IPS DF 19.7 (cell line): ENCODE measurements around the gene AP2B1.

Source experiments
- DNase-seq: peaks from one replicate; pipeline ENCODE4 v3.0.0-alpha.2; 2013; ENCODE audit warnings: low read depth, low spot score

Gene AP2B1

GRCh38 chr17:35627417-35627816 lies 40.3 kb downstream of the AP2B1 start:
- no peak for DNase-seq

- no peak for DNase-seq
These were observed 43.5 kb downstream of the AP2B1 start for GRCh38 chr17:35630530-35631148.

DNA sequence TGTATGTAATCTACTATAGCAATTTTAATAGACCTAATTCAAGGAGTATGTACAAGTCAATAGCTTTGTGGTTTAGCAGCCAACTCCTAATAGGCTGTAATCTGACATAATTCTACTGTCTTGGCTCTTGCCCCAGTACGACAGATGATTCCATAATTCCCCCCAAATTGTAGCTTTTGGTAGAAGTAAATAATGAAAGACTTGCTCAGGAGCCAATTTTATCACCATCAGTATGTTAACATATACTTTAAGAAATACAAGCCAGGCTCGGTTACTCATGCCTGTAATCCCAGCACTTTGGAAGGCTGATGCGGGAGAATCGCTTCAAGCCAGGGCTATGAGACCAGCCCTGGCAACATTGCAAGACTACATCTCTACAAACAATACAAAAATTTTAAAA lies 53.9 kb downstream of the AP2B1 start:
- no peak for DNase-seq

GRCh38 chr17:35645923-35646322 lies 58.8 kb downstream of the AP2B1 start:
- no peak for DNase-seq

- DNase-seq = no peak
These were observed 64.3 kb downstream of the AP2B1 start for GRCh38 chr17:35651467-35651866.

- DNase-seq = no peak
These were observed 66.7 kb downstream of the AP2B1 start for GRCh38 chr17:35653619-35654361.

DNA sequence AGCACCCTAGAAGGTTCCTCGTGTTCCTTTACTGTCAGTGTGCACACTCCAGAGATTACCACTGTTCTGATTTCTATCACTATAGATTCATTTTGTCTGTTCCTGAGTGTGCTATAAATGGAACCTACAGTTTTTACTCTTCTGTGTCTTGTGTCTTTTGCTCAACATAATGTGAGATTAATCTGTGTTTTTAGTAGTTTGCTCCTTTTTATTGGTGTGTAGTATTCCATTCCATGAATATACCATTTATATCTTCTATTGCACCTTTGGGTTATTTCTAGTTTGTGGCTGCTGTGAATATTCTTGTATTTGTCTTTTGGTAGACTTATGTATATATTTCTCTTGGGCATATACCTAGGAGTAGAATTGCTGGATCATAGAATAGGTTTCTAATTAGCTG lies 68.2 kb downstream of the AP2B1 start:
- no peak for DNase-seq

DNA sequence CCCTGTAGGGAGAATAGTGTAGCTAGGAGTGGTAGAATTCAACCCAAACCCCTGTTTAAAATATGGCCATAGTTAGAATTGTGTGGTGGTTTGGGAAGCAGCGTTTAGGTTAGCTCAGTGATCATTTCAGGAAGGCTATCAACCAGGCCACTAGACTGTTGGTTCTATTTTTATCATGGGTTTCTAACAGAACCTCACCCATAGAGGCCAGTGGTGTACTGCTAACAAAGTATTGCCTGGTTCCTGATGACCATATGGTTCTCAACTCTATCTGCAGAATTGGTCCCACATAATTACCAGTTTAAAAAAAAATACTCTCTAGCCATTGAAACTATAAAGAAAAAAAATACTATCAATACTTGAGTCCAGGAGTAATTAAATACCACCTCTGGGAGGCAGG lies 73.8 kb downstream of the AP2B1 start:
- no peak for DNase-seq

- no peak for DNase-seq
These were observed 77.6 kb downstream of the AP2B1 start for GRCh38 chr17:35664685-35665084.

GRCh38 chr17:35665662-35666061 lies 78.5 kb downstream of the AP2B1 start:
- DNase-seq = no peak

DNA sequence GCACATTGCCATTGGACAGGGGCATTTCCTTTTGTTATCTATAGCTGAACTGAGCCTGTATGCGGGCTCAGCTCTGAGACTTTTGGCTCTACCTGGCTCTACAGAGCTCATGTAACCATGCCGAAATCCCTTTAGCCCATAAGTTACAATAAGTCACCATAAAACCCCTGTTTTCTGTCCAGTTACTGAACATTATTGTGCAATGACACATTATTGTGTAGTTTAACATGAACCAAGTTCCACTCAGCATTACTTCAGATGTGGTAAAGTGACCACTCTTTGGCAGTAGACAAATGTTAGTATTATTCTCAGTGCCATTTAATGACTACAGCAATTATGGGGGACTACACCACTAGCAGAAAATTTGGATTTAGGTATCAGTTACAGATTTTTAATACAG lies 78.9 kb downstream of the AP2B1 start:
- no peak for DNase-seq

DNA sequence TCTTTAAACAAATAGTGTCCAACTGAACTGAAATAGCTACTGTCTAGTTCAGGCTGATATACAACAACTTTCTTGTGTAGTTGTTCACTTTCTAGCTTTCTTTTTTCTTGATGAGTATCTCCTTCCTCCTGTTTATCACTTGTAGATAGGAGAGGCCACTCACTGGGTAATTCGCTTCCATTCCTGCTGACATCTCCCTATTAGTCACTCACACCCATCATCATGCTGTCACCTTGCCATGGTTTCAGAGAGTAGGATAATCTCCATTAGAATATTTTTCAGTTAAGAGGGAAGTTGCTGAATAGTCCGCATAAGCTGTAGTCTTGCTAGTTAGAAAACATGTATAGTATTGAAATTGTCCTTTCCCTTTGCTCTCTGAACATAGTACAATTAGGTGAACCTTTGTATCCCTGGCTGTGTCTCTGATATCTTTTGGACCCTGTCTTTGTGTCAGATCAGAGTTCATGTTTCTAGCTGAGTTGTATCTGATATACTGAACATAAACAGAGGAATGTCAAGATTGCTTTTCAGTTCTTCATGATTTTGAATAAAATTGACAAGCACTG lies 79.9 kb downstream of the AP2B1 start:
- DNase-seq = no peak

DNA sequence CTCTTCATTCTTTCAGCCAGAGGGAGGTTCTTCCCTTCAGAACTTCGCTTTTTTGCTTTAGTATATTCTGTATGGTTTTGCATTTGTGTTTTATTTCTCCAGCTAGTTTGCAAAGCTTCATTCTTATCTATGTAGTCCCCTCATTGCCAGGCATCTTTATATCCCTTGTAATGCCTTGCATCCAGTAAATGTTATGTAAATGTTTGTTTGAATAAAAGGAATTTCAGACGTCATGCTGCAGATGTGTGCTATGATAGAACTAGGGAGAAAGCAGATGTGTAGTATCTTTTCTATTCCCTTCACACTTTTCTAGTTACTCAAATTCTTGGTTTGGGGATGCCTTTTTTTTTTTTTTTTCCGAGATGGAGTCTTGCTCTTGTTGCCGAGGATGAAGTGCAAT lies 81.7 kb downstream of the AP2B1 start:
- no peak for DNase-seq

DNA sequence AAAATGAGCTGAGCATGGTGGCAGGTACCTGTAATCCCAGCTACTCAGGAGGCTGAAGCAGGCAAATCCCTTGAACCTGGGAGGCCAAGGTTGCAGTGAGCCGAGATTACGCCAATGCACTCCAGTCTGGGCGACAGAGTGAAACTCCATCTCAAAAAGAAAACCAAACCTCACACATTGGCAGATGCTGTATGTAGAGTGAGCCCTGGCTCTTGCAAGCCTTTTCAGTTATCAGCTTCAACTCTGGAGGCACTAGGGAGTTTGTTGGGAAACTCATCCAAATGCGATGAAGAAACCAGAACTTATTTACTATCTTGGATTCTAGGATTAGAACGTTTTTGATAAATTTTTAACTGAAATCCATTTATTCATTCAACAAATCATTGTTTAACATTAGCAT lies 87.4 kb downstream of the AP2B1 start:
- no peak for DNase-seq

GRCh38 chr17:35676441-35676840 lies 89.3 kb downstream of the AP2B1 start:
- no peak for DNase-seq

DNA sequence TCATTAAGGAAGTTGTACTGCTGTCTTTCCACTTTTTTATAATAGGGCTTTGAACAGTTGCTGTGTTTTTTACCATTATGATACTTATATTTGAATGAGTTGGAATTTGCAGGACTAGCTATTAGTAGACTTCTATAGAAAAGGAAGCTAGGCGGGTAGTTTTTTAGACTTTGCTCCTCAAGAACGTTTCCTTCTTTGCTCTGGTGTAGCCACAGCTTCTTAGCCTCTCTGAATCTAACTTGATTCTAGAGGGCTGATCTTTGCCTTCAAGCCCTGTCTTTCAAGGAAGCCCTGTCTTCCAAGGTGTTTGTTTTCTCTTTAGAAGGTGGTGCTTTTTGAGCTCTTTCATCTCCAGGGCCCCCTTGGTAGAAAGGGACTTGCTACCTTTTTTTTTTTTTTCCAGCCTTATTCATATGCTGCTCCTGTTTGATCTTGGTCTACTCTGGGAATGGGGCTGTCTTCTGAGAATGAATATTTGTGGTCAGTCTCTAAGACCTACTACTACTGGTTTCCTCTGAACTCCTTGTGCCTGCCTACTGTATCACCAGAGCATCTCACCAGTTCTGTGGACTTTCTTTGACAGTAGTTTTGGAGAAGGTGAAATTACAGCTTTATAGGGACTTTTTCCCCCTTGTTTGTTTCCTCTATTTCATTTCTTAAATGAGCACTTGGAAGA lies 92.0 kb downstream of the AP2B1 start:
- no peak for DNase-seq

- DNase-seq = no peak
These were observed 96.5 kb downstream of the AP2B1 start for GRCh38 chr17:35683591-35683990.

GRCh38 chr17:35684055-35684802 lies 97.1 kb downstream of the AP2B1 start:
- peak; percentile 68 for DNase-seq

- no peak for DNase-seq
These were observed 105.5 kb downstream of the AP2B1 start for GRCh38 chr17:35692512-35693210.

GRCh38 chr17:35693662-35694061 lies 106.5 kb downstream of the AP2B1 start:
- DNase-seq = no peak

- DNase-seq = no peak
These were observed 107.8 kb downstream of the AP2B1 start for GRCh38 chr17:35694906-35695305.
